Activated CD4-positive, alpha-beta memory T cell treated with anti-CD3 and anti-CD28 coated beads, Interleukin-2, amount 10 ng/mL, durations not matched to agents 7 days and 5 days (primary cell): ENCODE results near the gene BPIFB3. TPM values are rescaled to one million over a fixed set of nuclear protein-coding genes. Genes with fewer than 3 reads are reported as not detected.
"Not testable (repeated sequence)": the region's sequence is repeated elsewhere in the genome, so short reads cannot be mapped to it uniquely, and the experiment has no call there.

Experiments used
- CTCF ChIA-PET: fragments of 350-600 bp; sonication (Branson Sonifier 250); formaldehyde crosslinking; loops from one replicate; lab custom pipeline; 2021; ENCODE audit warnings: antibody characterized with exemption, inconsistent platforms; lab: Charles Lee
- POLR2A ChIA-PET: fragments of 350-600 bp; sonication (Branson Sonifier 250); formaldehyde crosslinking; loops from one replicate; lab custom pipeline; 2021; ENCODE audit warnings: antibody characterized with exemption; lab: Charles Lee
- DNase-seq: peaks from one replicate; pipeline ENCODE4 v3.0.0-alpha.2; 2020
- H3K27ac Mint-ChIP-seq: one replicate; pipeline ENCODE4 v1.8.0; 2021; ENCODE audit warnings: mild to moderate bottlenecking, mixed read lengths
- H3K27me3 Mint-ChIP-seq: one replicate; pipeline ENCODE4 v1.8.0; 2021; ENCODE audit warnings: mixed read lengths
- H3K36me3 Mint-ChIP-seq: one replicate; pipeline ENCODE4 v1.8.0; 2021; ENCODE audit warnings: low read depth, mixed read lengths
- H3K4me1 Mint-ChIP-seq: one replicate; pipeline ENCODE4 v1.8.0; 2021; ENCODE audit warnings: mixed read lengths
- H3K4me3 Mint-ChIP-seq: one replicate; pipeline ENCODE4 v1.8.0; 2021; ENCODE audit warnings: mild to moderate bottlenecking, mixed read lengths
- H3K9me3 Mint-ChIP-seq: one replicate; pipeline ENCODE4 v1.8.0; 2021; ENCODE audit warnings: mixed read lengths
- total RNA-seq, 2 experiments: library from RNA; stranded (reverse); gene quantifications; one replicate each; pipeline ENCODE4 v1.2.3, GENCODE V29; 2021

BPIFB3 gene
- total RNA-seq, 2 experiments from 2014 or later = not detected

- Mint-ChIP-seq H3K4me1 (no peaks in the 10 kb centered on the region), H3K27ac (no peak overlapping the region), H3K4me3 (no peak overlapping the region), H3K27me3 (no peaks in the 10 kb centered on the region), H3K9me3 (no peaks in the 10 kb centered on the region), H3K36me3 (no peaks in the 10 kb centered on the region)
- DNase-seq = no peak
- ChIA-PET POLR2A (no interaction called here), CTCF (no interaction called here)
Observed at GRCh38 chr20:33081411-33082154, 27.9 kb downstream of the BPIFB3 start.

- Mint-ChIP-seq H3K27me3 (no peaks in the 10 kb centered on the region), H3K9me3 (no peaks in the 10 kb centered on the region), H3K4me1 (no peaks in the 10 kb centered on the region), H3K4me3 (no peak overlapping the region), H3K36me3 (no peaks in the 10 kb centered on the region), H3K27ac (no peak overlapping the region)
- POLR2A ChIA-PET = no interaction called here
- no peak for DNase-seq
- CTCF ChIA-PET = no interaction called here
Observed at GRCh38 chr20:33082546-33082945, 28.8 kb downstream of the BPIFB3 start.

- no peak for DNase-seq
- ChIA-PET POLR2A (no interaction called here), CTCF (no interaction called here)
- Mint-ChIP-seq H3K36me3 (no peaks in the 10 kb centered on the region), H3K4me3 (no peak overlapping the region), H3K27ac (no peak overlapping the region), H3K9me3 (no peaks in the 10 kb centered on the region), H3K4me1 (no peaks in the 10 kb centered on the region), H3K27me3 (no peaks in the 10 kb centered on the region)
Observed at GRCh38 chr20:33083544-33084340, 30.0 kb downstream of the BPIFB3 start.

- Mint-ChIP-seq H3K4me3 (no peak overlapping the region), H3K27ac (no peak overlapping the region), H3K36me3 (no peaks in the 10 kb centered on the region), H3K27me3 (no peaks in the 10 kb centered on the region), H3K9me3 (no peaks in the 10 kb centered on the region), H3K4me1 (no peaks in the 10 kb centered on the region)
- POLR2A ChIA-PET = no interaction called here
- no peak for DNase-seq
- CTCF ChIA-PET = no interaction called here
Observed at GRCh38 chr20:33084722-33085121, 31.0 kb downstream of the BPIFB3 start.

- ChIA-PET CTCF (no interaction called here), POLR2A (no interaction called here)
- no peak for DNase-seq
- Mint-ChIP-seq H3K27me3 (no peaks in the 10 kb centered on the region), H3K9me3 (no peaks in the 10 kb centered on the region), H3K4me3 (no peak overlapping the region), H3K27ac (no peak overlapping the region), H3K36me3 (no peaks in the 10 kb centered on the region), H3K4me1 (no peaks in the 10 kb centered on the region)
Observed at GRCh38 chr20:33086052-33086722, 32.5 kb downstream of the BPIFB3 start.

- ChIA-PET POLR2A (no interaction called here), CTCF (interaction anchor here (0.5 to 0.7 kb wide), 2 partner anchors 187 to 189 kb away, joined by 3 read pairs; no protein-coding TSS in a partner anchor)
- Mint-ChIP-seq H3K27me3 (no peaks in the 10 kb centered on the region), H3K36me3 (no peaks in the 10 kb centered on the region), H3K9me3 (no peaks in the 10 kb centered on the region), H3K4me1 (no peaks in the 10 kb centered on the region), H3K4me3 (no peak overlapping the region), H3K27ac (no peak overlapping the region)
- no peak for DNase-seq
Observed at GRCh38 chr20:33091147-33091546, 37.4 kb downstream of the BPIFB3 start.

GRCh38 chr20:33091693-33092092 is 38.0 kb downstream of the BPIFB3 start:
- ChIA-PET CTCF (no interaction called here), POLR2A (no interaction called here)
- H3K36me3 Mint-ChIP-seq = no peaks in the 10 kb centered on the region
- no peaks in the 10 kb centered on the region for H3K27me3 Mint-ChIP-seq
- no peak overlapping the region for H3K27ac Mint-ChIP-seq
- DNase-seq = no peak
- H3K4me1 Mint-ChIP-seq = no peaks in the 10 kb centered on the region
- H3K4me3 Mint-ChIP-seq = no peak overlapping the region
- no peaks in the 10 kb centered on the region for H3K9me3 Mint-ChIP-seq

- H3K27ac Mint-ChIP-seq = no peak overlapping the region
- ChIA-PET CTCF (no interaction called here), POLR2A (no interaction called here)
- H3K27me3 Mint-ChIP-seq = no peaks in the 10 kb centered on the region
- H3K4me1 Mint-ChIP-seq = no peaks in the 10 kb centered on the region
- no peaks in the 10 kb centered on the region for H3K9me3 Mint-ChIP-seq
- no peak for DNase-seq
- no peaks in the 10 kb centered on the region for H3K36me3 Mint-ChIP-seq
- no peak overlapping the region for H3K4me3 Mint-ChIP-seq
Observed at GRCh38 chr20:33092361-33092760, 38.7 kb downstream of the BPIFB3 start.

GRCh38 chr20:33093074-33093473 is 39.4 kb downstream of the BPIFB3 start:
- POLR2A ChIA-PET = no interaction called here
- CTCF ChIA-PET = no interaction called here
- no peaks in the 10 kb centered on the region for H3K27me3 Mint-ChIP-seq

GRCh38 chr20:33093582-33093981 is 39.9 kb downstream of the BPIFB3 start:
- no peaks in the 10 kb centered on the region for H3K27me3 Mint-ChIP-seq
- ChIA-PET CTCF (no interaction called here), POLR2A (no interaction called here)
- DNase-seq = no peak
- H3K27ac Mint-ChIP-seq = no peak overlapping the region
- no peaks in the 10 kb centered on the region for H3K36me3 Mint-ChIP-seq
- no peak overlapping the region for H3K4me3 Mint-ChIP-seq
- H3K4me1 Mint-ChIP-seq = no peaks in the 10 kb centered on the region
- H3K9me3 Mint-ChIP-seq = no peaks in the 10 kb centered on the region

More at GRCh38 chr20:33093074-33093473, 39.4 kb downstream of the BPIFB3 start:
- H3K4me1 Mint-ChIP-seq = no peaks in the 10 kb centered on the region
- H3K36me3 Mint-ChIP-seq = no peaks in the 10 kb centered on the region
- no peak for DNase-seq
- H3K9me3 Mint-ChIP-seq = no peaks in the 10 kb centered on the region
- no peak overlapping the region for H3K4me3 Mint-ChIP-seq
- H3K27ac Mint-ChIP-seq = no peak overlapping the region

- Mint-ChIP-seq H3K9me3 (no peaks in the 10 kb centered on the region), H3K27me3 (no peaks in the 10 kb centered on the region), H3K36me3 (no peaks in the 10 kb centered on the region), H3K4me1 (no peaks in the 10 kb centered on the region), H3K27ac (no peak overlapping the region), H3K4me3 (no peak overlapping the region)
- DNase-seq = no peak
- ChIA-PET CTCF (interaction anchor here (3.4 kb wide), 1 partner anchor 194 kb away, joined by 24 read pairs; no protein-coding TSS in a partner anchor), POLR2A (no interaction called here)
Observed at GRCh38 chr20:33095249-33095648, 41.5 kb downstream of the BPIFB3 start.

GRCh38 chr20:33095902-33096584 is 42.3 kb downstream of the BPIFB3 start:
- H3K4me3 Mint-ChIP-seq, H3K9me3 Mint-ChIP-seq, H3K27me3 Mint-ChIP-seq, POLR2A ChIA-PET, H3K27ac Mint-ChIP-seq, H3K36me3 Mint-ChIP-seq, H3K4me1 Mint-ChIP-seq: not testable (repeated sequence)
- CTCF ChIA-PET = interaction anchor here (0.6 to 3.4 kb wide), 6 partner anchors 23 to 1364 kb away, joined by 3 to 24 read pairs (median 3); no protein-coding TSS in a partner anchor
- peak; percentile 46 for DNase-seq

GRCh38 chr20:33097001-33097400 is 43.3 kb downstream of the BPIFB3 start:
- H3K27ac Mint-ChIP-seq = no peak overlapping the region
- no peaks in the 10 kb centered on the region for H3K27me3 Mint-ChIP-seq
- no peak for DNase-seq
- H3K4me1 Mint-ChIP-seq = no peaks in the 10 kb centered on the region
- no peaks in the 10 kb centered on the region for H3K9me3 Mint-ChIP-seq
- ChIA-PET POLR2A (no interaction called here), CTCF (interaction anchor here (3.4 kb wide), 1 partner anchor 195 kb away, joined by 24 read pairs; no protein-coding TSS in a partner anchor)
- no peak overlapping the region for H3K4me3 Mint-ChIP-seq
- H3K36me3 Mint-ChIP-seq = no peaks in the 10 kb centered on the region
